ENCODE measurements around the gene GNRH2. TPM values are rescaled to one million over a fixed set of nuclear protein-coding genes. Genes with fewer than 3 reads are reported as not detected.
A peak's percentile ranks its signal among the peaks of the same experiment; 100 is the strongest.

Gene GNRH2
- total and polyA plus RNA-seq, 2 donors (not counting 3 experiments of a cell fraction or from before 2014, with no cell fraction given): 1.9 TPM; not detected in 1

- H3K4me3 ChIP-seq (replicated peaks in 1 of 3; ENCODE audit: insufficient read depth in 1 of 3, low read depth in 1 of 3, low read length in 3 of 3): peak overlapping the region in 1 of 3 experiments; percentile 32
- peak overlapping the region; percentile 27 for H3K4me2 ChIP-seq (ENCODE audit: insufficient read depth, low read length)
- BruUV-seq (replicated peaks): no TSS peak
- no peaks in the 10 kb centered on the region for H3K9me1 ChIP-seq (replicated peaks; ENCODE audit: control insufficient read depth, extremely low read depth, insufficient read depth, low read length)
- FAIRE-seq (no peak), DNase-seq (ENCODE audit: low read depth, low spot score) (peak; percentile 25)
- intact Hi-C loops (cut with micrococcal nuclease) (no loop called here), dilution Hi-C loops (cut with MboI; ENCODE audit: extremely low pct_ligation_motif_present, low sequenced_read_pairs) (no loop called here)
- no peak overlapping the region for H3K27ac ChIP-seq (ENCODE audit: insufficient read depth, low read depth, low read length)
- H3K9ac ChIP-seq (replicated peaks; ENCODE audit: extremely low read depth, insufficient read depth, low read length): peak overlapping the region; percentile 54
- no peaks in the 10 kb centered on the region for H3K9me3 ChIP-seq (replicated peaks; ENCODE audit: control insufficient read depth, insufficient read depth, low read length)
- POLR2A ChIA-PET: interaction anchor here (0.7 kb wide), 1 partner anchor 70 kb away, joined by 3 read pairs; no protein-coding TSS in a partner anchor
- TF ChIP-seq MYC (IDR thresholded peaks at IDR 0.05; ENCODE audit: low read depth, low read length): no peak
- no peak for TF ChIP-seq EZH2 (IDR thresholded peaks at IDR 0.05; ENCODE audit: borderline replicate concordance, low read depth, low read length, severe bottlenecking)
- TF ChIP-seq POLR2AphosphoS5 (IDR thresholded peaks at IDR 0.05; ENCODE audit: insufficient read depth, low read depth, low read length): peak; percentile 25
- CTCF ChIA-PET: interaction anchor here (0.7 to 2.2 kb wide), 4 partner anchors 11 to 314 kb away, joined by 3 to 14 read pairs (median 4); no protein-coding TSS in a partner anchor
- H3K27me3 ChIP-seq (ENCODE audit: control insufficient read depth in 2 of 2, insufficient read depth in 2 of 2, low read length in 2 of 2): peaks cover 0 to 8% of the 10 kb centered on the region in 2 experiments
- H3K79me2 ChIP-seq (ENCODE audit: control insufficient read depth, insufficient read depth, low read length): no peaks in the 10 kb centered on the region
- peak overlapping the region; percentile 24 for H2AFZ ChIP-seq (ENCODE audit: low read depth, low read length)
- H3K4me1 ChIP-seq (ENCODE audit: control insufficient read depth, extremely low read depth, insufficient read depth, low read length): peaks cover 6% of the 10 kb centered on the region
- H3K36me3 ChIP-seq (ENCODE audit: control insufficient read depth in 2 of 2, extremely low read depth in 1 of 2, insufficient read depth in 2 of 2, low read length in 2 of 2): no peaks in the 10 kb centered on the region
- H4K20me1 ChIP-seq (replicated peaks; ENCODE audit: control insufficient read depth, extremely low read depth, insufficient read depth, low read length): no peaks in the 10 kb centered on the region
These were observed 49.4 kb downstream of the GNRH2 start for GRCh38 chr20:3092611-3093379.

GRCh38 chr20:3093861-3094361 is 50.5 kb downstream of the GNRH2 start:
- DNase-seq (ENCODE audit: low read depth, low spot score): peak; percentile 79
- no peak overlapping the region for H3K4me3 ChIP-seq (replicated peaks in 1 of 3; ENCODE audit: insufficient read depth in 1 of 3, low read depth in 1 of 3, low read length in 3 of 3)
- no peak overlapping the region for H3K27ac ChIP-seq (ENCODE audit: insufficient read depth, low read depth, low read length)
- H3K4me1 ChIP-seq (ENCODE audit: control insufficient read depth, extremely low read depth, insufficient read depth, low read length): peaks cover 6% of the 10 kb centered on the region
- no peaks in the 10 kb centered on the region for H3K79me2 ChIP-seq (ENCODE audit: control insufficient read depth, insufficient read depth, low read length)
- no peaks in the 10 kb centered on the region for H3K9me1 ChIP-seq (replicated peaks; ENCODE audit: control insufficient read depth, extremely low read depth, insufficient read depth, low read length)
- peak; percentile 81 for FAIRE-seq
- no peaks in the 10 kb centered on the region for H4K20me1 ChIP-seq (replicated peaks; ENCODE audit: control insufficient read depth, extremely low read depth, insufficient read depth, low read length)
- no peaks in the 10 kb centered on the region for H3K9me3 ChIP-seq (replicated peaks; ENCODE audit: control insufficient read depth, insufficient read depth, low read length)
- H3K36me3 ChIP-seq (ENCODE audit: control insufficient read depth in 2 of 2, extremely low read depth in 1 of 2, insufficient read depth in 2 of 2, low read length in 2 of 2): no peaks in the 10 kb centered on the region
- dilution Hi-C loops (cut with MboI; ENCODE audit: extremely low pct_ligation_motif_present, low sequenced_read_pairs): no loop called here
- H2AFZ ChIP-seq (ENCODE audit: low read depth, low read length): no peak overlapping the region
- no TSS peak for BruUV-seq (replicated peaks)
- POLR2A ChIA-PET: interaction anchor here (0.7 kb wide), 1 partner anchor 69 kb away, joined by 3 read pairs; no protein-coding TSS in a partner anchor
- H3K9ac ChIP-seq (replicated peaks; ENCODE audit: extremely low read depth, insufficient read depth, low read length): no peak overlapping the region
- peaks cover 0 to 6% of the 10 kb centered on the region in 2 experiments for H3K27me3 ChIP-seq (ENCODE audit: control insufficient read depth in 2 of 2, insufficient read depth in 2 of 2, low read length in 2 of 2)
- CTCF ChIA-PET: interaction anchor here (0.7 to 1.4 kb wide), 3 partner anchors 20 to 313 kb away, joined by 3 to 4 read pairs (median 4); no protein-coding TSS in a partner anchor
- TF ChIP-seq POLR2A (IDR thresholded peaks at IDR 0.05; ENCODE audit: low read depth, low read length) (no peak), JUN (IDR thresholded peaks at IDR 0.05; ENCODE audit: borderline replicate concordance, insufficient read depth, insufficient read length, low read depth) (no peak), FOS (IDR thresholded peaks at IDR 0.05; ENCODE audit: borderline replicate concordance, insufficient read depth, low read length) (no peak), EZH2 (IDR thresholded peaks at IDR 0.05; ENCODE audit: borderline replicate concordance, low read depth, low read length, severe bottlenecking) (no peak), MYC (IDR thresholded peaks at IDR 0.05; ENCODE audit: low read depth, low read length) (no peak), MAX (IDR thresholded peaks at IDR 0.05; ENCODE audit: insufficient read depth, insufficient read length) (no peak), GATA2 (IDR thresholded peaks at IDR 0.05; ENCODE audit: insufficient read depth, insufficient read length, low read depth, low read length) (no peak), CTCF (IDR thresholded peaks at IDR 0.05; ENCODE audit: extremely low read depth in 1 of 2, insufficient read depth in 1 of 2, low read depth in 1 of 2, low read length in 2 of 2) (no peak), POLR2AphosphoS5 (IDR thresholded peaks at IDR 0.05; ENCODE audit: insufficient read depth, low read depth, low read length) (no peak)
- intact Hi-C loops (cut with micrococcal nuclease): no loop called here
- H3K4me2 ChIP-seq (ENCODE audit: insufficient read depth, low read length): no peak overlapping the region
